ENCODE data around the gene ABHD16A. TPM values are rescaled to one million over a fixed set of nuclear protein-coding genes. Genes with fewer than 3 reads are reported as not detected.

The ABHD16A gene
- total RNA-seq, 4 donors from 2014 or later: 38.5 to 43.3 (median 40.1) TPM

GRCh38 chr6:31737991-31738979, 35.2 kb upstream of the ABHD16A start:
- WGBS, 2 donors: 6% methylated on average over 6 of the region's 6 CpGs
- intact Hi-C loops (cut with DNase I): loop anchor here (10.0 kb wide), 1 partner anchor 97 kb away; no protein-coding TSS in a partner anchor
- peaks cover 39 to 60% (median 46%) of the 10 kb centered on the region in 3 donors for H3K4me1 ChIP-seq
- H3K27ac ChIP-seq: peak overlapping the region; percentile 94 to 99 (median 98)
- H3K27me3 ChIP-seq: no peaks in the 10 kb centered on the region
- peak overlapping the region in 3 of 4 donors; percentile 4 to 40 (median 23) for H3K4me3 ChIP-seq
- no peaks in the 10 kb centered on the region for H3K9me3 ChIP-seq
- H3K36me3 ChIP-seq: peaks cover 8 to 12% (median 10%) of the 10 kb centered on the region in 3 donors
- no peak for DNase-seq
- peak in 4 of 6 experiments; percentile 21 to 38 (median 30) for TF ChIP-seq CTCF (IDR thresholded peaks at IDR 0.05)
- TF ChIP-seq POLR2A (IDR thresholded peaks at IDR 0.05): peak in 2 of 4 donors; percentile 34 to 55

GRCh38 chr6:31737315-31737990, 34.3 kb upstream of the ABHD16A start:
- Histone ChIP-seq H3K4me1 (peaks cover 39 to 68% (median 46%) of the 10 kb centered on the region in 3 donors), H3K36me3 (peaks cover 17 to 20% (median 17%) of the 10 kb centered on the region in 3 donors), H3K27me3 (no peaks in the 10 kb centered on the region), H3K4me3 (peak overlapping the region in 2 of 4 donors; percentile 4 to 40), H3K27ac (peak overlapping the region; percentile 94 to 99 (median 98)), H3K9me3 (no peaks in the 10 kb centered on the region)
- no peak for DNase-seq
- WGBS, 2 donors: 45 to 56% methylated on average over 7 of the region's 7 CpGs
- intact Hi-C loops (cut with DNase I): loop anchor here (10.0 kb wide), 1 partner anchor 97 kb away; no protein-coding TSS in a partner anchor
- no peak for TF ChIP-seq CTCF (IDR thresholded peaks at IDR 0.05)

- peak overlapping the region; percentile 94 to 99 (median 98) for H3K27ac ChIP-seq
- peaks cover 39 to 75% (median 46%) of the 10 kb centered on the region in 3 donors for H3K4me1 ChIP-seq
- no peaks in the 10 kb centered on the region for H3K27me3 ChIP-seq
- no peak for TF ChIP-seq POLR2A (IDR thresholded peaks at IDR 0.05)
- no peak for TF ChIP-seq CTCF (IDR thresholded peaks at IDR 0.05)
- H3K4me3 ChIP-seq: peak overlapping the region; percentile 53 to 89 (median 75)
- 28 to 46% methylated on average over 4 to 8 of the region's 10 CpGs for WGBS, 2 donors
- no peak for DNase-seq
- H3K36me3 ChIP-seq: peaks cover 23 to 26% (median 23%) of the 10 kb centered on the region in 3 donors
- intact Hi-C loops (cut with DNase I): loop anchor here (10.0 kb wide), 1 partner anchor 98 kb away; no protein-coding TSS in a partner anchor
- no peaks in the 10 kb centered on the region for H3K9me3 ChIP-seq
Observed at GRCh38 chr6:31736768-31737314, 33.7 kb upstream of the ABHD16A start.

GRCh38 chr6:31736021-31736767, 33.1 kb upstream of the ABHD16A start, which contains the start of gene CLIC1:
Gene CLIC1 (minus strand): TSS chr6:31736530. CDS start chr6:31736300, 230 bp downstream.
- intact Hi-C loops (cut with DNase I): loop anchor here (10.0 kb wide), 1 partner anchor 99 kb away; no protein-coding TSS in a partner anchor
- peak in 3 of 4 donors; percentile 88 to 97 (median 93) for TF ChIP-seq POLR2A (IDR thresholded peaks at IDR 0.05)
- no peak for TF ChIP-seq CTCF (IDR thresholded peaks at IDR 0.05)
- H3K9me3 ChIP-seq: no peaks in the 10 kb centered on the region
- H3K4me1 ChIP-seq: peaks cover 39 to 79% (median 46%) of the 10 kb centered on the region in 3 donors
- DNase-seq: no peak
- H3K27ac ChIP-seq: peak within 1 kb of the TSS; percentile 94 to 99 (median 98)
- peaks cover 27 to 33% (median 30%) of the 10 kb centered on the region in 3 donors for H3K36me3 ChIP-seq
- peak within 1 kb of the TSS; percentile 53 to 89 (median 75) for H3K4me3 ChIP-seq
- 1% methylated on average over 11 to 14 of the region's 24 CpGs for WGBS, 2 donors
- no peaks in the 10 kb centered on the region for H3K27me3 ChIP-seq
